HG03103 (cell line): Measurements from ENCODE around the gene WDR27.

Source experiments
- ATAC-seq: cut with Tn5 transposase; IDR thresholded peaks from one replicate; pipeline ENCODE4 v1.9.1; 2021; ENCODE audit warnings: low read depth; ENCODE audit not compliant: unreplicated experiment

WDR27 gene

GRCh38 chr6:169421586-169422264 lies 280.1 kb downstream of the WDR27 start:
- ATAC-seq = no peak

- ATAC-seq = no peak
Measured at GRCh38 chr6:169420912-169421543, 280.8 kb downstream of the WDR27 start.

- ATAC-seq = no peak
Measured at GRCh38 chr6:169417101-169417500, 284.7 kb downstream of the WDR27 start.

GRCh38 chr6:169416249-169416648 lies 285.6 kb downstream of the WDR27 start:
- no peak for ATAC-seq

- no peak for ATAC-seq
Measured at GRCh38 chr6:169415179-169415578, 286.6 kb downstream of the WDR27 start.

DNA sequence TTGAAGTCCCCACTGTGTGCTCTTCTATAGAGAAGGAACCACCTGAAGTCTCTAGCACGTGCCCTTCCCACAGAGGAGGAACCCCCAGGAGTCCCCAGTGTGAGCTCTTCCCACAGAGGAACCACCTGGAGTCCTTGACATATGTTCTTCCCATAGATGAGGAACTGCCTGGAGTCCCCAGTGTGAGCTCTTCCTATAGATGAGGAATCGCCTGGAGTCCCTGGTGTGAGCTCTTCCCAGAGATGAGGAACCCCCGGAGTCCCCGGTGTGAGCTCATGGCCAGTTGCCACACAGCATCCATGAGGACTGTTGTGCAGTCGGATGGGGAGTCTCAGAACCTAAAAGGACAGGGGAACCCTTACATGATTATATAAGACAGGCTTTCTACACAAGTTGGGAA lies 290.1 kb downstream of the WDR27 start:
- no peak for ATAC-seq

GRCh38 chr6:169411296-169411695 lies 290.5 kb downstream of the WDR27 start:
- ATAC-seq = no peak

- no peak for ATAC-seq
Measured at GRCh38 chr6:169409742-169410312, 292.0 kb downstream of the WDR27 start.

- ATAC-seq = no peak
Measured at GRCh38 chr6:169407325-169407724, 294.5 kb downstream of the WDR27 start.
